SK-N-MC (cell line): ENCODE measurements around the gene KCNJ14.

Source experiments
- EZH2 ChIP-seq: fragments of 200-600 bp; sonication (generic); IDR thresholded peaks from one replicate; pipeline ENCODE4 v1.6.1; 2017; ENCODE audit warnings: antibody characterized with exemption
- POLR2AphosphoS5 ChIP-seq: IDR thresholded peaks from 2 replicates; pipeline ENCODE4 v1.6.1; 2012; ENCODE audit warnings: mild to moderate bottlenecking, low read depth, low read length, borderline replicate concordance

DNA sequence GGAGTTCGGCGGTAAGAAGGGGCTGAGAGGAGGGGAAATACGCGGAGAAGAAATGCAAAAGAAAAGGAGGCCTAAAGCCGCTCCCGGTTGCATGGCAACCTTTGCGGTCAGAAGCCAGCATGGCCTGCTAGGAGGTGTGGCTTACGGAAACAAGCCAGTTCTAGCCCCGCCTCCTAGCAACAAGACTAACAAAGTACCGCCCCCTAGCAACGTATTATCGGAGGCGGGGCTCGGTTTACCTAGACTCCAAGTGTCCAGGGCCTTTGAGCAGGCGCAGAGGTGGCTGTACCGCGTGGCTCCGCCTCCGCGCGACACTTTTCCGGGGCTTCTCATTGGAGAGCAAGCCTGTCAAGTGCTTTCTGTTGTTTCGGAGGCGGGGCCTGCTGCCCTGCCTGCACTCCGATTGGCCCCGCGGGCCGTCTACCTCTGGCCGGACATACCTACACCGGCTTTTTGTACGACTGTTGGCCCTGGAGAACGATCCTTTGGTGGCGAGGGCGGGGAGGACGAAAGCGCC lies 13.5 kb downstream of the KCNJ14 start:
- no peak for TF ChIP-seq POLR2AphosphoS5
- no peak for TF ChIP-seq EZH2
